T-cell (primary cell): ENCODE results near the gene TMCO4. TPM values are rescaled to one million over a fixed set of nuclear protein-coding genes. Genes with fewer than 3 reads are reported as not detected.

Experiments used
- ATAC-seq, 4 experiments: fragments of 200-7000 bp in 3 of 4; fragments of 150-1000 bp in 1 of 4; cut with Tn5 transposase; replicated peaks in 1 of 4; 1 replicate in 3 of 4; 2 replicates in 1 of 4; pipeline ENCODE4 v1.10.0; 2021; ENCODE audit warnings: moderate library complexity in 3 of 4, mild to moderate bottlenecking in 2 of 4, moderate number of reproducible peaks in 1 of 4
- CTCF ChIA-PET, 2 donors: fragments of 300-600 bp; sonication (Branson Sonifier 250); formaldehyde crosslinking; loops; one replicate each; lab custom pipeline; 2022; ENCODE audit warnings: antibody characterized with exemption in 2 of 2; lab: Charles Lee
- POLR2A ChIA-PET, 2 donors: fragments of 300-600 bp; sonication (Branson Sonifier 250); formaldehyde crosslinking; loops; one replicate each; lab custom pipeline; 2022; ENCODE audit warnings: antibody characterized with exemption in 2 of 2; lab: Charles Lee
- DNase-seq, 35 experiments: peaks; one replicate each; pipeline versions ENCODE4 v3.0.0 to v3.0.0-alpha.2; 2013 to 2023
- H3K27ac ChIP-seq: one replicate; pipeline ENCODE4 v1.5.1; 2013; ENCODE audit warnings: low read length
- H3K27me3 ChIP-seq, 2 experiments: replicated peaks in 1 of 2; 1 replicate in 1 of 2; 2 replicates in 1 of 2; pipeline versions ENCODE4 v1.6.1 to v1.7.0; 2013; ENCODE audit warnings: low read length in 1 of 2, mixed read lengths in 1 of 2; ENCODE audit not compliant: control insufficient read depth in 2 of 2, insufficient read depth in 2 of 2; ENCODE audit errors: extremely low read depth in 1 of 2
- H3K36me3 ChIP-seq, 2 donors: 1 replicate in 1 of 2; 2 replicates in 1 of 2; pipeline versions ENCODE4 v1.6.1 to v1.7.0; 2013; ENCODE audit warnings: low read length in 1 of 2; ENCODE audit not compliant: control insufficient read depth in 2 of 2, insufficient read depth in 1 of 2; ENCODE audit errors: extremely low read depth in 1 of 2
- H3K4me1 ChIP-seq, 2 experiments: 1 replicate in 1 of 2; 2 replicates in 1 of 2; pipeline versions ENCODE4 v1.6.1 to v1.7.0; 2013; ENCODE audit warnings: low read length in 2 of 2, mixed read lengths in 1 of 2; ENCODE audit not compliant: insufficient read depth in 2 of 2, control insufficient read depth in 1 of 2; ENCODE audit errors: extremely low read depth in 1 of 2
- H3K4me3 ChIP-seq, 2 donors: 1 replicate in 1 of 2; 2 replicates in 1 of 2; pipeline versions ENCODE4 v1.5.1 to v1.7.0; 2013; ENCODE audit warnings: mild to moderate bottlenecking in 2 of 2, low read length in 1 of 2, moderate library complexity in 1 of 2; ENCODE audit not compliant: control insufficient read depth in 1 of 2; ENCODE audit errors: extremely low read depth in 1 of 2
- H3K9me3 ChIP-seq: 2 replicates; pipeline ENCODE4 v1.7.0; 2013
- H3K27ac Mint-ChIP-seq, 2 donors: one replicate each; pipeline ENCODE4 v1.8.0; 2020 to 2021; ENCODE audit warnings: mild to moderate bottlenecking in 2 of 2, mixed read lengths in 2 of 2
- H3K27me3 Mint-ChIP-seq, 2 donors: one replicate each; pipeline ENCODE4 v1.8.0; 2021 to 2022; ENCODE audit warnings: mixed read lengths in 2 of 2
- H3K36me3 Mint-ChIP-seq: one replicate; pipeline ENCODE4 v1.8.0; 2021; ENCODE audit warnings: mixed read lengths
- H3K4me1 Mint-ChIP-seq, 3 donors: one replicate each; pipeline ENCODE4 v1.8.0; 2020 to 2022; ENCODE audit warnings: mixed read lengths in 3 of 3, mild to moderate bottlenecking in 1 of 3
- H3K4me3 Mint-ChIP-seq, 3 donors: one replicate each; pipeline ENCODE4 v1.8.0; 2020 to 2022; ENCODE audit warnings: mild to moderate bottlenecking in 3 of 3, mixed read lengths in 3 of 3, moderate library complexity in 3 of 3
- H3K9me3 Mint-ChIP-seq, 3 donors: one replicate each; pipeline ENCODE4 v1.8.0; 2020 to 2022; ENCODE audit warnings: mixed read lengths in 3 of 3
- WGBS: methylation state at CpG from one replicate; pipeline ENCODE4 v1.1.5; 2013; ENCODE audit warnings: missing lambda C conversion rate; ENCODE audit not compliant: insufficient coverage; 5-methylcytosine and 5-hydroxymethylcytosine counted together
- total RNA-seq, 35 experiments: library from RNA in 6 of 35; stranded (reverse) in 6 of 35; fragments of 120-200 nt in 1 of 35; gene quantifications; one replicate each; pipeline versions ENCODE4 v1.2.1 to v1.2.4 and lab custom pipeline; 2013 to 2026

The TMCO4 gene
- total RNA-seq, 5 donors from 2014 or later (not counting 1 experiment from before 2014, with no cell fraction given): 17.2 to 29.2 (median 22.3) TPM

DNA sequence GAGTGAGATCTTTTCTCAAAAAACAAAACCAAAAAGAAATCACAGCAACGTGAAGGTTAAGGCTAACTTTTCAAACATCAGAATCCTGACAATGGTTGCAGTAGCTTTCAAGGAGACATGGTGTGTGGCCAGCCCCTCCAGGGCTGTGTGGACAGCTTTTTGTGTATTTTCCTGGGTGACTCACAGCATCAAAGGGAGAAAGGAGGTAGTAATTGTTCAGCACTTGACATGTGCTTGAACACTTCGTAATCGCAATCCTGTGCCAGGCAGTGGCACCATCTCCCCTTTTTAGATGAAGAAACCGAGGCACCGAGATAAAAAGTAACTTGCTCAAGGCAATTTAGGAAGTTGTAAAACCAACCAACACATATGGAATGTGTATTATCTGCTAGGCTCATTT, 145.3 kb downstream of the TMCO4 start:
- no peak overlapping the region for H3K27ac ChIP-seq
- ATAC-seq (no peak), DNase-seq (no peak)
- Mint-ChIP-seq H3K36me3 (peaks cover 3% of the 10 kb centered on the region), H3K27me3 (no peaks in the 10 kb centered on the region), H3K4me3 (no peak overlapping the region), H3K4me1 (peaks cover 2 to 18% (median 7%) of the 10 kb centered on the region in 3 donors), H3K27ac (no peak overlapping the region), H3K9me3 (no peaks in the 10 kb centered on the region)
- H3K27me3 ChIP-seq: peaks cover 0 to 16% of the 10 kb centered on the region in 2 experiments
- no peaks in the 10 kb centered on the region for H3K36me3 ChIP-seq
- ChIA-PET POLR2A (no interaction called here), CTCF (interaction anchor here (0.5 to 1.4 kb wide), 10 partner anchors 11 to 475 kb away, joined by 3 to 7 read pairs (median 3); partner anchors contain the start of genes CAPZB (in 1 of the 2) and NBL1 (in 1 of the 2))
- no peaks in the 10 kb centered on the region for H3K9me3 ChIP-seq
- no peak overlapping the region for H3K4me3 ChIP-seq
- peaks cover 0 to 13% of the 10 kb centered on the region in 2 experiments for H3K4me1 ChIP-seq
- WGBS: no CpG with 5 or more reads among the region's 5 CpGs

DNA sequence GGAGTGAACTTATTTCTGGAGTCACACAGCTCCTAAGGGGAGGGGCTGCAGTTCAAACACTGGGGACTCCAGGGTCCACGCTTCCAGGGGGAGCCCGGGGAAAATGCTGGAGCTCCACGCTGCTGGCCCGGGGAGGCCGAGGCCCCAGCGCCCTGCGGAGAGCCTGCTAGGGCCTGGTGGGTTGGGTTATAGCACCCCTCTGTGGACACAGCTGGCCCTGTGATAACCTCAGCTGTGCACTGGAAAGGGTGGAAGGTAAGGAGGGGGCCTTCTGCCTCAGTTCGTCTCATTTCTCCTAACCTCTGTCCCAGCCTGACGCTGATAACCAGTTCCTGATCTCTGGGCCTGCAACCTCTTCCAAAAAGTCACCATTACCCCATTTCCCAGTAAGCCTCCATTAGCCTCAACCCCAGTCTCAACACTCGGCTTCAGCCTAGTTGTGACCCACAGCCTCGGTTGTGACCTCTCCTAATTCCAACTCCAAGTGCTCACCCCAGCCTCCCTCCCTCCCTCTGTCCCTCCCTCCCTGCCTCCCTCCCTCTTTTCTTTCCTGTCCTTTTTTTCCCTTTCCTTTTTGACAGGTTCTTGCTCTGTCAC, 148.5 kb downstream of the TMCO4 start:
- Histone ChIP-seq H3K9me3 (no peaks in the 10 kb centered on the region), H3K27me3 (peaks cover 0 to 15% of the 10 kb centered on the region in 2 experiments), H3K4me1 (peaks cover 0 to 21% of the 10 kb centered on the region in 2 experiments), H3K36me3 (no peaks in the 10 kb centered on the region), H3K4me3 (no peak overlapping the region), H3K27ac (no peak overlapping the region)
- ChIA-PET CTCF (interaction anchor here (0.6 to 1.1 kb wide), 11 partner anchors 11 to 507 kb away, joined by 3 to 5 read pairs (median 3); no protein-coding TSS in a partner anchor), POLR2A (interaction anchor here in 1 of 2 donors (0.6 kb wide), 1 partner anchor 66 kb away, joined by 4 read pairs; no protein-coding TSS in a partner anchor)
- peak; percentile 57 to 73 (median 71) for ATAC-seq
- 52% methylated on average over 10 of the region's 11 CpGs for WGBS
- H3K27me3 Mint-ChIP-seq: no peaks in the 10 kb centered on the region
- peaks cover 3% of the 10 kb centered on the region for H3K36me3 Mint-ChIP-seq
- peak in 28 of 35 experiments; percentile 15 to 68 (median 42) for DNase-seq
- H3K4me3 Mint-ChIP-seq: no peak overlapping the region
- H3K9me3 Mint-ChIP-seq: no peaks in the 10 kb centered on the region
- H3K4me1 Mint-ChIP-seq: peaks cover 15 to 38% (median 20%) of the 10 kb centered on the region in 3 donors
- peak overlapping the region in 1 of 2 donors; percentile 52 for H3K27ac Mint-ChIP-seq

GRCh38 chr1:19650416-19651140, 149.1 kb downstream of the TMCO4 start:
- Mint-ChIP-seq H3K4me3 (no peak overlapping the region), H3K9me3 (no peaks in the 10 kb centered on the region), H3K4me1 (peaks cover 15 to 42% (median 26%) of the 10 kb centered on the region in 3 donors), H3K27ac (no peak overlapping the region), H3K36me3 (no peaks in the 10 kb centered on the region), H3K27me3 (peaks cover 0 to 3% of the 10 kb centered on the region in 2 donors)
- ChIA-PET CTCF (interaction anchor here (0.6 to 1.1 kb wide), 9 partner anchors 10 to 506 kb away, joined by 3 to 5 read pairs (median 3); no protein-coding TSS in a partner anchor), POLR2A (no interaction called here)
- DNase-seq (no peak), ATAC-seq (no peak)
- Histone ChIP-seq H3K27me3 (peaks cover 0 to 22% of the 10 kb centered on the region in 2 experiments), H3K27ac (no peak overlapping the region), H3K4me3 (no peak overlapping the region), H3K36me3 (no peaks in the 10 kb centered on the region), H3K4me1 (peaks cover 0 to 28% of the 10 kb centered on the region in 2 experiments), H3K9me3 (no peaks in the 10 kb centered on the region)
- whole genome bisulfite sequencing: 47% methylated on average over 3 of the region's 12 CpGs

GRCh38 chr1:19648689-19649088, 151.0 kb downstream of the TMCO4 start:
- Mint-ChIP-seq H3K36me3 (no peaks in the 10 kb centered on the region), H3K27ac (no peak overlapping the region), H3K27me3 (peaks cover 3% of the 10 kb centered on the region in 2 donors), H3K9me3 (no peaks in the 10 kb centered on the region), H3K4me1 (peaks cover 21 to 42% (median 23%) of the 10 kb centered on the region in 3 donors), H3K4me3 (no peak overlapping the region)
- Histone ChIP-seq H3K27ac (no peak overlapping the region), H3K9me3 (no peaks in the 10 kb centered on the region), H3K4me1 (peaks cover 0 to 36% of the 10 kb centered on the region in 2 experiments), H3K4me3 (no peak overlapping the region), H3K36me3 (no peaks in the 10 kb centered on the region), H3K27me3 (peaks cover 0 to 26% of the 10 kb centered on the region in 2 experiments)
- no peak for ATAC-seq
- POLR2A ChIA-PET: no interaction called here
- CTCF ChIA-PET: interaction anchor here in 1 of 2 donors (0.7 kb wide), 1 partner anchor 710 kb away, joined by 7 read pairs; no protein-coding TSS in a partner anchor
- no peak for DNase-seq
- WGBS: 97% methylated on average over 7 of the region's 11 CpGs

GRCh38 chr1:19648239-19648638, 151.5 kb downstream of the TMCO4 start:
- peaks cover 24 to 45% (median 24%) of the 10 kb centered on the region in 3 donors for H3K4me1 Mint-ChIP-seq
- CTCF ChIA-PET: interaction anchor here in 1 of 2 donors (0.7 kb wide), 1 partner anchor 711 kb away, joined by 7 read pairs; no protein-coding TSS in a partner anchor
- H3K9me3 ChIP-seq: no peaks in the 10 kb centered on the region
- H3K9me3 Mint-ChIP-seq: no peaks in the 10 kb centered on the region
- peak overlapping the region in 1 of 2 donors; percentile 57 for H3K27ac Mint-ChIP-seq
- no peaks in the 10 kb centered on the region for H3K36me3 ChIP-seq
- H3K4me3 Mint-ChIP-seq: no peak overlapping the region
- H3K27me3 Mint-ChIP-seq: peaks cover 3 to 6% of the 10 kb centered on the region in 2 donors
- peaks cover 0 to 31% of the 10 kb centered on the region in 2 experiments for H3K27me3 ChIP-seq
- peaks cover 0 to 38% of the 10 kb centered on the region in 2 experiments for H3K4me1 ChIP-seq
- ATAC-seq: no peak
- DNase-seq: no peak
- H3K27ac ChIP-seq: no peak overlapping the region
- WGBS: 83% methylated on average over 14 of the region's 14 CpGs
- POLR2A ChIA-PET: no interaction called here
- H3K4me3 ChIP-seq: no peak overlapping the region
- H3K36me3 Mint-ChIP-seq: no peaks in the 10 kb centered on the region

DNA sequence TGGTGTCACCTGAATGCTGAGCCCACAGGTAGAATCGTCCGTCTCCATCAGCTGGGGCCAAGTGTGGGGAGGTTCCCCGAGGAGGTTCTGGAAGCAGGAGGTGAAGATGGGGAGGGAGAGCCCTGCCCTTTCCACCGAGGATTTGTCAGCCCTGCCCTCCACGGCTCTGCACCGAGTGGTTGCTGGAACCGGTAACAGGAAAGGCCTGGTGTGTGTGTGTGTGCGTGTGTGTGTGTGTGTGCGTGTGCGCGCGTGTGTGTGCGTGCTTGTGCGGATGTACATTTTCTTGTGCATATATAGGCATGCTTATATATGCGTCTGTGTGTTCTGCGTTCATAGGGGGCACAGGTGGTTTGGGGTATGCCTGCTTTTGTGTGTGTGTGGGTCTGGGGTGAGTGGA, 152.1 kb downstream of the TMCO4 start:
- WGBS: 22% methylated on average over 8 of the region's 16 CpGs
- POLR2A ChIA-PET: no interaction called here
- ATAC-seq (peak in 1 of 4 experiments; percentile 4), DNase-seq (peak in 20 of 35 experiments; percentile 18 to 54 (median 36))
- H3K27me3 ChIP-seq: peaks cover 1 to 37% of the 10 kb centered on the region in 2 experiments
- H3K4me1 ChIP-seq: peaks cover 0 to 40% of the 10 kb centered on the region in 2 experiments
- no peaks in the 10 kb centered on the region for H3K9me3 Mint-ChIP-seq
- peaks cover 7 to 12% of the 10 kb centered on the region in 2 donors for H3K27me3 Mint-ChIP-seq
- H3K36me3 Mint-ChIP-seq: no peaks in the 10 kb centered on the region
- CTCF ChIA-PET: no interaction called here
- H3K4me1 Mint-ChIP-seq: peaks cover 27 to 51% (median 27%) of the 10 kb centered on the region in 3 donors
- no peak overlapping the region for H3K27ac ChIP-seq
- H3K36me3 ChIP-seq: no peaks in the 10 kb centered on the region
- no peak overlapping the region for H3K4me3 ChIP-seq
- peak overlapping the region in 1 of 3 donors; percentile 97 for H3K4me3 Mint-ChIP-seq
- H3K9me3 ChIP-seq: no peaks in the 10 kb centered on the region
- peak overlapping the region; percentile 13 to 57 for H3K27ac Mint-ChIP-seq
